GM12878 (cell line): ENCODE measurements around the gene NAT8L. TPM values are rescaled to one million over a fixed set of nuclear protein-coding genes. Genes with fewer than 3 reads are reported as not detected.

Source experiments
- ATAC-seq: fragments of 200-7000 bp; cut with Tn5 transposase; 3 replicates; pipeline ENCODE4 v1.9.1; 2020; ENCODE audit warnings: mild to moderate bottlenecking, moderate library complexity
- BruUV-seq: library from RNA; stranded (reverse); fragments of 400-500 nt; replicated peaks from 2 replicates; lab custom pipeline; 2021; lab: Mats Ljungman, UMichigan
- CTCF ChIA-PET: fragments of 300-600 bp; sonication (Branson Sonifier 250); formaldehyde crosslinking; extraction: SDS; loops from one replicate; lab custom pipeline; 2021; ENCODE audit warnings: inconsistent platforms; lab: Yijun Ruan, JAX
- POLR2A ChIA-PET: fragments of 350-600 bp; formaldehyde crosslinking; extraction: SDS; loops from one replicate; lab custom pipeline; 2021; ENCODE audit warnings: inconsistent platforms; lab: Charles Lee
- RAD21 ChIA-PET: fragments of 300-600 bp; sonication (Branson Sonifier 250); formaldehyde crosslinking; loops from one replicate; lab custom pipeline; 2023; ENCODE audit warnings: antibody characterized with exemption; ENCODE audit not compliant: unreplicated experiment; lab: Charles Lee
- SMC1A ChIA-PET: fragments of 300-600 bp; sonication (Branson Sonifier 250); formaldehyde crosslinking; loops from one replicate; lab custom pipeline; 2023; ENCODE audit not compliant: unreplicated experiment, uncharacterized antibody; lab: Charles Lee
- DNase-seq: peaks from one replicate; pipeline ENCODE4 v3.0.0-alpha.2; 2011; ENCODE audit warnings: low read depth, low spot score
- FAIRE-seq: peaks from 3 replicates; lab custom pipeline; 2011; peaks lifted over from hg19 to GRCh38; lab: Jason Lieb, UNC
- H2AFZ ChIP-seq: 2 replicates; pipeline ENCODE4 v1.6.0; 2011; ENCODE audit warnings: low read depth, low read length, control low read depth; ENCODE audit not compliant: control insufficient read depth
- H3K27ac ChIP-seq: 2 replicates; pipeline ENCODE4 v1.5.1; 2011; ENCODE audit warnings: control low read depth; ENCODE audit not compliant: control insufficient read depth, insufficient read depth
- H3K27me3 ChIP-seq, 2 experiments: replicated peaks in 1 of 2; 2 replicates each; pipeline versions ENCODE4 v1.6.0 to v1.6.1; 2011; ENCODE audit warnings: low read length in 1 of 2; ENCODE audit not compliant: control insufficient read depth in 2 of 2, insufficient read depth in 2 of 2
- H3K36me3 ChIP-seq, 2 experiments: 2 replicates each; pipeline ENCODE4 v1.5.1; 2011; ENCODE audit warnings: low read length in 1 of 2; ENCODE audit not compliant: control insufficient read depth in 2 of 2, insufficient read depth in 2 of 2
- H3K4me1 ChIP-seq: 2 replicates; pipeline ENCODE4 v1.6.1; 2011; ENCODE audit warnings: mild to moderate bottlenecking, low read length, moderate library complexity, mixed read lengths; ENCODE audit not compliant: control insufficient read depth, insufficient read depth
- H3K4me2 ChIP-seq: 2 replicates; pipeline ENCODE4 v1.6.0; 2011; ENCODE audit warnings: control low read depth; ENCODE audit not compliant: control insufficient read depth, insufficient read depth
- H3K4me3 ChIP-seq: fragments of 200-600 bp; sonication (generic); 2 replicates; pipeline ENCODE4 v1.5.1; 2016
- H3K79me2 ChIP-seq: 2 replicates; pipeline ENCODE4 v1.6.0; 2011; ENCODE audit warnings: low read length; ENCODE audit not compliant: control insufficient read depth, insufficient read depth
- H3K9ac ChIP-seq: 2 replicates; pipeline ENCODE4 v1.8.0; 2011; ENCODE audit warnings: low read length, control low read depth, mixed read lengths; ENCODE audit not compliant: control insufficient read depth, insufficient read depth
- H3K9me3 ChIP-seq: replicated peaks from 3 replicates; pipeline ENCODE4 v1.5.1; 2011; ENCODE audit warnings: mild to moderate bottlenecking, low read length; ENCODE audit not compliant: control insufficient read depth, insufficient read depth
- H4K20me1 ChIP-seq: 2 replicates; pipeline ENCODE4 v1.6.0; 2011; ENCODE audit not compliant: control insufficient read depth, insufficient read depth
- ATF2 ChIP-seq: IDR thresholded peaks from 2 replicates; pipeline ENCODE4 v1.6.1; 2012; ENCODE audit warnings: low read length, inconsistent platforms
- CHD4 ChIP-seq: fragments of 200-600 bp; sonication (generic); IDR thresholded peaks from 2 replicates; pipeline ENCODE4 v1.6.1; 2016; ENCODE audit warnings: mild to moderate bottlenecking
- PML ChIP-seq: IDR thresholded peaks from 2 replicates; pipeline ENCODE4 v1.6.1; 2012; ENCODE audit warnings: low read length, inconsistent platforms
- ZNF687 ChIP-seq: fragments of 450-650 bp; IDR thresholded peaks from 2 replicates; pipeline ENCODE4 v1.6.1; 2017; ENCODE audit warnings: mild to moderate bottlenecking, moderate library complexity
- WGBS: methylation state at CpG from one replicate; pipeline ENCODE4 v1.1.6; 2016; ENCODE audit warnings: low lambda C conversion rate; ENCODE audit not compliant: insufficient replicate concordance, insufficient coverage; ENCODE audit errors: missing lambda C conversion rate; 5-methylcytosine and 5-hydroxymethylcytosine counted together
- in situ Hi-C: fragments of 300-500 bp; cut with MboI; formaldehyde crosslinking; loops from 9 replicates; pipeline ENCODE4 v1.14.3; 2018; ENCODE audit warnings: mixed read lengths
- intact Hi-C: fragments of 100-400 bp; cut with micrococcal nuclease; formaldehyde crosslinking; loops from one replicate; pipeline ENCODE4 v1.14.2; 2022; ENCODE audit not compliant: unreplicated experiment
- polyA plus RNA-seq, 11 experiments: library from polyadenylated mRNA; depleted of rRNA in 4 of 11; unstranded in 6 of 11; stranded (reverse) in 5 of 11; fragments of >200 nt; fragmentation: Nextera tagmentation in 4 of 11; fragmentation: Illumina TruSeq in 1 of 11; extraction: Ambion mirVana in 4 of 11; extraction: Trizol in 1 of 11; gene quantifications; 1 replicate in 1 of 11; 2 replicates in 10 of 11; pipeline versions ENCODE4 v1.2.1 to v1.2.3, GENCODE V29; 2011 to 2016; ENCODE audit warnings: inconsistent platforms in 2 of 11, missing spikeins in 2 of 11, low read depth in 1 of 11
- total RNA-seq, 4 experiments: library from RNA; depleted of rRNA in 3 of 4; stranded (reverse); fragments of >200 nt in 3 of 4; fragmentation: Illumina TruSeq in 1 of 4; extraction: Trizol in 1 of 4; gene quantifications; 2 replicates each; pipeline versions ENCODE4 v1.2.1 to v1.2.3, GENCODE V29; 2013 to 2021

NAT8L gene
- total and polyA plus RNA-seq, 10 of the 15 experiments (the other 5 are each of a cell fraction or from before 2014, with no cell fraction given), result 0.01 to 0.31 (median 0.11) TPM; not detected in 5

GRCh38 chr4:2116687-2117400 is 57.7 kb downstream of the NAT8L start:
- ATAC-seq, result no peak
- no TSS peak for BruUV-seq
- POLR2A ChIA-PET, result no interaction called here
- RAD21 ChIA-PET, result no interaction called here
- CTCF ChIA-PET, result no interaction called here
- Histone ChIP-seq H3K36me3 (no peaks in the 10 kb centered on the region), H3K9me3 (no peaks in the 10 kb centered on the region), H3K4me1 (no peaks in the 10 kb centered on the region), H3K4me2 (no peak overlapping the region), H4K20me1 (no peaks in the 10 kb centered on the region), H2AFZ (no peak overlapping the region), H3K4me3 (no peak overlapping the region), H3K27me3 (no peaks in the 10 kb centered on the region), H3K79me2 (no peaks in the 10 kb centered on the region), H3K9ac (no peak overlapping the region), H3K27ac (no peak overlapping the region)
- no peak for DNase-seq
- intact Hi-C loops (no loop called here), in situ Hi-C loops (no loop called here)
- TF ChIP-seq ZNF687 (no peak), PML (no peak), CHD4 (no peak), ATF2 (no peak)
- 13% methylated on average over 6 of the region's 6 CpGs for WGBS
- no peak for FAIRE-seq
- SMC1A ChIA-PET, result no interaction called here

Other genes with a start within 250 kb of the NAT8L start
- gene LETM1, start 203.2 kb upstream of the NAT8L start, total RNA-seq (2014; rRNA removed), result 50.4 and 57.8 TPM in 2 replicates
- 23.9 and 24.4 TPM in 2 replicates for gene LETM1, start 203.2 kb upstream of the NAT8L start, total RNA-seq (2014; rRNA removed; fragmentation: Illumina TruSeq; extraction: Trizol)
- gene LETM1, start 203.2 kb upstream of the NAT8L start, total RNA-seq (2021), result 59.6 and 65.2 TPM in 2 replicates
- gene LETM1, start 203.2 kb upstream of the NAT8L start, polyA plus RNA-seq (2011; rRNA removed), result 9.6 and 18.4 TPM in 2 replicates
- 8.5 and 18.5 TPM in 2 replicates for gene LETM1, start 203.2 kb upstream of the NAT8L start, polyA plus RNA-seq (2014; fragmentation: Illumina TruSeq; extraction: Trizol)
- gene LETM1, start 203.2 kb upstream of the NAT8L start, polyA plus RNA-seq (2014; fragmentation: Nextera tagmentation; extraction: Ambion mirVana), result 1 to 10 TPM; 2.6 to 4.0 TPM
- gene LETM1, start 203.2 kb upstream of the NAT8L start, polyA plus RNA-seq (2014; rRNA removed), result 36.0 and 46.4 TPM in 2 replicates
- gene LETM1, start 203.2 kb upstream of the NAT8L start, polyA plus RNA-seq (2016; fragmentation: Nextera tagmentation; extraction: Ambion mirVana), result 10 to 100 TPM; 37.3 to 39.4 TPM
- 72.5 and 73.1 TPM in 2 replicates for gene NSD2, start 187.9 kb upstream of the NAT8L start, total RNA-seq (2014; rRNA removed)
- gene NSD2, start 187.9 kb upstream of the NAT8L start, total RNA-seq (2014; rRNA removed; fragmentation: Illumina TruSeq; extraction: Trizol), result 71.4 and 74.7 TPM in 2 replicates
- 137 and 139 TPM in 2 replicates for gene NSD2, start 187.9 kb upstream of the NAT8L start, total RNA-seq (2021)
- gene NSD2, start 187.9 kb upstream of the NAT8L start, polyA plus RNA-seq (2011; rRNA removed), result 44.9 and 50.2 TPM in 2 replicates
- 83.4 and 85.0 TPM in 2 replicates for gene NSD2, start 187.9 kb upstream of the NAT8L start, polyA plus RNA-seq (2014; fragmentation: Illumina TruSeq; extraction: Trizol)
- gene NSD2, start 187.9 kb upstream of the NAT8L start, polyA plus RNA-seq (2014; fragmentation: Nextera tagmentation; extraction: Ambion mirVana), result 1 to 10 TPM; 8.6 to 9.3 TPM
- 72.6 and 74.8 TPM in 2 replicates for gene NSD2, start 187.9 kb upstream of the NAT8L start, polyA plus RNA-seq (2014; rRNA removed)
- 10 to 100 TPM; 42.2 to 62.0 TPM for gene NSD2, start 187.9 kb upstream of the NAT8L start, polyA plus RNA-seq (2016; fragmentation: Nextera tagmentation; extraction: Ambion mirVana)
- 17.7 and 21.6 TPM in 2 replicates for gene NELFA, start 50.4 kb upstream of the NAT8L start, total RNA-seq (2014; rRNA removed)
- 7.2 and 8.1 TPM in 2 replicates for gene NELFA, start 50.4 kb upstream of the NAT8L start, total RNA-seq (2014; rRNA removed; fragmentation: Illumina TruSeq; extraction: Trizol)
- 33.8 and 35.2 TPM in 2 replicates for gene NELFA, start 50.4 kb upstream of the NAT8L start, total RNA-seq (2021)
- 7.8 and 14.4 TPM in 2 replicates for gene NELFA, start 50.4 kb upstream of the NAT8L start, polyA plus RNA-seq (2011; rRNA removed)
- gene NELFA, start 50.4 kb upstream of the NAT8L start, polyA plus RNA-seq (2014; fragmentation: Illumina TruSeq; extraction: Trizol), result 2.6 and 6.5 TPM in 2 replicates
- gene NELFA, start 50.4 kb upstream of the NAT8L start, polyA plus RNA-seq (2014; fragmentation: Nextera tagmentation; extraction: Ambion mirVana), result 1 to 10 TPM in 1 of 2 experiments, under 1 TPM in 1; 0.39 to 2.2 TPM
- gene NELFA, start 50.4 kb upstream of the NAT8L start, polyA plus RNA-seq (2014; rRNA removed), result 18.9 and 24.9 TPM in 2 replicates
- 10 to 100 TPM; 37.3 to 38.6 TPM for gene NELFA, start 50.4 kb upstream of the NAT8L start, polyA plus RNA-seq (2016; fragmentation: Nextera tagmentation; extraction: Ambion mirVana)
- 9.5 and 10.9 TPM in 2 replicates for gene HAUS3, start 182.8 kb downstream of the NAT8L start, total RNA-seq (2014; rRNA removed)
- gene HAUS3, start 182.8 kb downstream of the NAT8L start, total RNA-seq (2014; rRNA removed; fragmentation: Illumina TruSeq; extraction: Trizol), result 12.7 TPM in 2 replicates
- 13.2 and 13.5 TPM in 2 replicates for gene HAUS3, start 182.8 kb downstream of the NAT8L start, total RNA-seq (2021)
- 11.4 and 23.9 TPM in 2 replicates for gene HAUS3, start 182.8 kb downstream of the NAT8L start, polyA plus RNA-seq (2011; rRNA removed)
- 13.9 and 19.8 TPM in 2 replicates for gene HAUS3, start 182.8 kb downstream of the NAT8L start, polyA plus RNA-seq (2014; fragmentation: Illumina TruSeq; extraction: Trizol)
- 1 to 10 TPM; 4.2 to 7.3 TPM for gene HAUS3, start 182.8 kb downstream of the NAT8L start, polyA plus RNA-seq (2014; fragmentation: Nextera tagmentation; extraction: Ambion mirVana)
- 10.0 and 11.8 TPM in 2 replicates for gene HAUS3, start 182.8 kb downstream of the NAT8L start, polyA plus RNA-seq (2014; rRNA removed)
- 10 to 100 TPM; 20.2 to 23.9 TPM for gene HAUS3, start 182.8 kb downstream of the NAT8L start, polyA plus RNA-seq (2016; fragmentation: Nextera tagmentation; extraction: Ambion mirVana)
- 0.98 and 1.2 TPM in 2 replicates for gene POLN, start 182.8 kb downstream of the NAT8L start, total RNA-seq (2014; rRNA removed)
- 0.63 and 0.74 TPM in 2 replicates for gene POLN, start 182.8 kb downstream of the NAT8L start, total RNA-seq (2014; rRNA removed; fragmentation: Illumina TruSeq; extraction: Trizol)
- 0.95 and 1.7 TPM in 2 replicates for gene POLN, start 182.8 kb downstream of the NAT8L start, total RNA-seq (2021)
- gene POLN, start 182.8 kb downstream of the NAT8L start, polyA plus RNA-seq (2011; rRNA removed), result 0.30 and 0.41 TPM in 2 replicates
- 0.48 and 1.3 TPM in 2 replicates for gene POLN, start 182.8 kb downstream of the NAT8L start, polyA plus RNA-seq (2014; fragmentation: Illumina TruSeq; extraction: Trizol)
- under 1 TPM in 1 of 2 experiments, not detected in 1; 0.09 TPM for gene POLN, start 182.8 kb downstream of the NAT8L start, polyA plus RNA-seq (2014; fragmentation: Nextera tagmentation; extraction: Ambion mirVana)
- 0.94 and 0.96 TPM in 2 replicates for gene POLN, start 182.8 kb downstream of the NAT8L start, polyA plus RNA-seq (2014; rRNA removed)
- gene POLN, start 182.8 kb downstream of the NAT8L start, polyA plus RNA-seq (2016; fragmentation: Nextera tagmentation; extraction: Ambion mirVana), result 1 to 10 TPM; 1.2 to 2.0 TPM
- gene MXD4, start 202.8 kb downstream of the NAT8L start, total RNA-seq (2014; rRNA removed), result 15.5 and 18.7 TPM in 2 replicates
- gene MXD4, start 202.8 kb downstream of the NAT8L start, total RNA-seq (2014; rRNA removed; fragmentation: Illumina TruSeq; extraction: Trizol), result 5.5 and 6.1 TPM in 2 replicates
- 25.6 and 26.4 TPM in 2 replicates for gene MXD4, start 202.8 kb downstream of the NAT8L start, total RNA-seq (2021)
- 6.4 and 9.9 TPM in 2 replicates for gene MXD4, start 202.8 kb downstream of the NAT8L start, polyA plus RNA-seq (2011; rRNA removed)
- 2.0 and 4.3 TPM in 2 replicates for gene MXD4, start 202.8 kb downstream of the NAT8L start, polyA plus RNA-seq (2014; fragmentation: Illumina TruSeq; extraction: Trizol)
- under 1 TPM; 0.21 to 0.44 TPM for gene MXD4, start 202.8 kb downstream of the NAT8L start, polyA plus RNA-seq (2014; fragmentation: Nextera tagmentation; extraction: Ambion mirVana)
- gene MXD4, start 202.8 kb downstream of the NAT8L start, polyA plus RNA-seq (2014; rRNA removed), result 18.1 and 22.2 TPM in 2 replicates
- gene MXD4, start 202.8 kb downstream of the NAT8L start, polyA plus RNA-seq (2016; fragmentation: Nextera tagmentation; extraction: Ambion mirVana), result 1 to 10 TPM; 3.6 to 5.0 TPM